Inflammatory macrophage (primary cell): Measurements from ENCODE around the gene IQCE.

ENCODE experiments used
- DNase-seq, 2 donors: peaks; one replicate each; pipeline ENCODE4 v3.0.0-alpha.2; 2020 to 2022
- total RNA-seq, 18 experiments: gene quantifications; one replicate each; lab custom pipeline; 2026; ENCODE audit warnings: mixed read lengths in 6 of 18, inconsistent platforms in 2 of 18; lab: John Stamatoyannopoulos, UW

The IQCE gene
- 5.0 to 38.8 (median 27.5) reads per million in 18 experiments for total RNA-seq

GRCh38 chr7:2558629-2559282 is at the start of gene IQCE:
TSS of gene IQCE (plus strand) at chr7:2558979. CDS start at chr7:2559182, 203 bp downstream.
- peak; percentile 82 to 89 for DNase-seq

- DNase-seq: no peak
These were observed 49.4 kb upstream of the IQCE start for GRCh38 chr7:2509298-2509906.

DNA sequence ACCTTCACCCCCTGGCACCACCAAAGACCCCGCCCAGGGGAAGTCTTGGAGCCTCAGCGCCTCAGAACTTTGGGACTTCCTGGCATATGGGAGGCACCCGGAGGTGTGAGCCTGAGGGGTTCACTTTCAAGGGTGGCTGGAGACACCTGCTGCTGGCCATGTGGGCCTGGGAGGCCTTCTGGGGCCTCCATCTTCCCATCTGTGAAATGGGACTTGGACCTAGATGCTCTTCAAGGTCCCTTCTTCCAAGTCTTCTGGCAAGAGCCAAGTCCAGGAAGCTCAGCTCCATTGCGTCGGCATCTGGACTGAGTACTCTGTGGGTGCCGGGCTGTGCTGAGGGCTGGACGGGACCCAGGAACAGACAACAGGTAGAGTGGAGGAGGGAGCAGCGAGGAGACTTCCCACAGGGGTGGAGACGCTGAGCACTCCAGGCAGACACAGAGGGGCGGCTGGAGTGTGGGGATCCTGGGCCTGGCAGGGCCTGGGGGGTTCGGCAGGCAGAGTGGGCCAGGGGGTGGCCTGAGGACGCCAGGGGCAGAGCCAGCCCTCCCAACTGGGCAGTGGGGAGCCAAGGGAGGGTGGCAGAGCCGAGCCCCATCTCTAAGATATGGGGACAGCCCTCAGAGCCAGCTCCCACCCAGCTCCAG is 48.5 kb upstream of the IQCE start:
- no peak for DNase-seq

GRCh38 chr7:2510909-2511768 is 47.6 kb upstream of the IQCE start:
- peak; percentile 76 to 83 for DNase-seq

- DNase-seq: no peak
These were observed 47.0 kb upstream of the IQCE start for GRCh38 chr7:2511769-2512168.

DNA sequence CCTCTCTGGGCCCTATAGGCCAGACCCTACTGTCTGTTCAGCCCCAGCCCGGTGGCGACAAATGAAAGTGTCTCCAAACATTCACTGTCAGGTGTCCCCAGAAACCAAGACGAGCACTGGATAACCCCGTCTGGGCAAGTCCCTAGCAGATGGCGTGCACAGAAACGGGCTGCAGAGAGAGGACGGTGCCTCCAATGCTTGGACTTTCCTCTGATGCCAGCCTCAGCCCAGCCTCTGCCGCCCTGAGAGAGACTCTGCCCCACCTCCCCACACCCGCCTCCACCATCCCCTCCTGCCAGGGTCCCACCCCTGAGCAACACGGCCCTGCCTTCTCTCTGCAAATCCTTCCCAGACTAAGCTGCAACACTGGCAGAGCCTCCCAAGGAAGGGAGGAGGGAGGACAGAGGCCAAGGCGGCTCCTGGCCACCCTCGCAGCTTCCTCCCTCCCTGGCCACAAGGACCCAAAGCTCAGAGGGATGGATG is 46.6 kb upstream of the IQCE start:
- DNase-seq: peak; percentile 22 to 35

DNA sequence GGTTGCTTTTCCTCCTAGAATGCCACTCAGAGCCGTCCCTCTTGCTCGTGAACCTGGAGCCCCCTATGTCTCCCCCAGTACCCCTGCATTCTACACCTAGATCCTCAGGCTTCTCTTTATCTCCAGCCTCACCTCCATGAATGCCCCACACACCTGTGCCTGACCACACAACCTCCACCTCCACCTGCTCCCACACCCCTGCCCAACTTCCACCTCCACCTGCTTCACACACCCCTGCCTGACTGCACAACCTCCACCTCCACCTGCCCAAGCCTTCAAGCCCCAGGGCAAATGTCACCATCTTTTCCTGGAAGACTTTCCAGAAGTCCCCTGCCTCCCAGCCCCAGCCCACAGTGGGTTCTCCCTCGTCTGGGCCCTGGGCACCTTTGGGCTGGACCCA is 46.1 kb upstream of the IQCE start:
- DNase-seq: no peak

GRCh38 chr7:2513702-2514101 is 45.1 kb upstream of the IQCE start:
- DNase-seq: no peak

GRCh38 chr7:2514473-2515423 is 44.0 kb upstream of the IQCE start:
- no peak for DNase-seq

DNA sequence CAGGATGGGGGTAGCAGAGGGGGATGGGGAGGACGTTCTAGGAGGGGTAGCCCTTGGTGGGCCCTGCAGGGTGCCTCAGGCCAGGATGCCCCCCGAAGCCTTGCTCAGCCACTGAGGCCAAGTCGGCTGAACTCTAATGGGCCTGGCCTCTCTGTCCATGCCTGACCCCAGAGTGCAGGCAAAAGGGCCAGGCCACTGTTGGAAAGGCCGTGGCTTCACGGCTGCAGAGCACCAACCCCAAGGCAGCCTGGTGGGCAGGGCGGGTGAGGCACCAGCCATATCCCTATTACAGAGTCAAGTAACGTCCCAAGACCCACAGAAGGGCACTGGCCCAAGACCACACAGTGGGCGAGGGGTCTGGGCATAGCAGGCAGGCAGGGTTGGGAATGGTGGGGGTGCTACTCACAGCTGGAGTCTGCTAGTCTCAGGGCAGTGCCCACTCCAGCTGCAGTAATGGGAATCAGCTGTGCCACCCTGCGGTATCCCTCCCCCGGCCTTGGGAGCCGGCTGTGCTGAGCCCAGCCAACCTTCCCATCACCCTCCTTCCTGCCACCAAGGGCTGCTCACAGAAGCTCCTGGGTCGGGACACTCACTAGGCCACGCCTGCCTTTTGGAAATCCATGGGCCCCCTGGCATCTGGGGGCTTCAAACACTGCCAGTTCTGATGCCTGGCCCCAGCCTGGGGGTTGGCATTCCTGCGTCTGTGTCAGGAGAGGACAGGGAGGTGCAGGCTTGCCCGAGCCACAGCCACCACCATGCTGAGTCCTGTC is 43.2 kb upstream of the IQCE start:
- no peak for DNase-seq

DNA sequence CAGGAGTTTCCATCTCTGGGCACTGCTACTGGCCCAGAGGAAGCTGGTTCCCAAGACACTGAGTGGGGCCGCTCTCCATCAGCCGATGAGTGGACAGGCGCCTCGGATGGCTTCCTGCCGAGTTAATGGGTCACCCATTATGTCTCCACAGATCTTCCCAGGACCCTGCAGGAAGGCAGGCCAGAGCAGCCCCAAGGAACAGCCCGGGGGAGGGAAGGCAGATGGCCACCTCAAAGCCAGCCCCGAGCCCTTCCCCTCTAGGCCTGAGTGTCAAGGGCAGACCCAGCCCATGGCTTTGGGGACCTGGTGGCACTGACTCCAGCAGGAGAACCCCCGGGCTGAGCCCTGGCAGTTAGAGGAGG is 42.6 kb upstream of the IQCE start:
- DNase-seq: no peak

DNA sequence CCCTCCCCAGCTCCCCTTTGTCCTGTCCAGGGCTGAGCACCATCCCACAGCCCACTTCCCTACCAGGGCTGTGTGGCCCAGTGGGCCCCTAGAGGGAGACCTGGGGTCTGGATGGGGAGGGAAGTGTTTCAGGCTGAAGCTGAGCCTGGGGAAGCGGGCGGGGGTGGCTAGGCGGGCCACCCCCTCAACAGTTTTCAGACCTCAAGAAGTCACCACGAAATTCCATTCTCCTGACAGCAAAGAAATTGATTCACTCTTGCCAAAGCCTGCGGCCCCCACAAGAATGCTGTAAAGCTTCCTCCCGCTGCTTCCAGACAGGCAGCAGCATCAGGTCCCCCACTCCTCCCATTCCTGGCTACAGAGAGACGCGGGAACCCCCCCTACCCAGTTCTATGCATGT is 41.8 kb upstream of the IQCE start:
- peak in 1 of 2 donors; percentile 36 for DNase-seq

DNA sequence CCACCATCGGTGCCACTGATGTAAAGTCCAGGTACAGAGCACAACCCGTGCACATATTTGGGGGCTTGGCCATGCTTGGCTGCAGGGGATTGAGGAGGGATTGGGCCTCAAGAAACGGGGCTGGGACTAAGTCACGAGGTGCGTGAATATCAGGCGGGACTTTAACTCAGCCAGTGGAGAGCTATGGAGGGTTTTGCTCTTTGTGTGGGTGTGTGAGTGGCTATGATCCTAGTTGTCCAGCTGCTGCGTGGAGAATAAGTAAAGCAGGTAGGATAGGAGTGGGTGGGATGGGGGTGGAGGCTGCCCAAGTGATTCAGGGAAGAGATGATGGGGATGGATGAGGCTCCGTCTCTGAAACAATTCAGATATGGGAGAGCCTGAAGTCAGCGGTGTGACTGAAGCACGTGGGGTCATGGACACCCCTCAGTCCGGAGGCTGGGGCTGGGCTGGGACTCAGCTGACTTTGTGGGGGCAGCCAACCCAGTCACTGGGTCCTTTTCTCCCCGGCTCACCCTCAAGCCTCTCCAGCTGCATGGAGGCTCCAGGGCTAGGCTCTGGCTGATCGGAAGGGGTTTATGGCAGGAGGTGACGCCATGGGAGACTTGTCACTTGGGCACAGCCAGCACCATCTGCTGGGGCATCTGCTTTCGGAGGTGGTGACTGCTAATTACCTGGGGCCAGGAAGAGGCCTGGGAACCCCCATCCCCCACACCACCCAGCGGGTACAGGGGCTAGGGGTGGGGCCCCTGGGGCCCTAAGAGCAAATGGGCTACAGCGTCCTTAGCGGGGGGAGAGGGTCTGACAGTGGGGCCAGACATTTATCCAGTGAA is 40.9 kb upstream of the IQCE start:
- no peak for DNase-seq

- DNase-seq: no peak
These were observed 40.1 kb upstream of the IQCE start for GRCh38 chr7:2518737-2519118.

DNA sequence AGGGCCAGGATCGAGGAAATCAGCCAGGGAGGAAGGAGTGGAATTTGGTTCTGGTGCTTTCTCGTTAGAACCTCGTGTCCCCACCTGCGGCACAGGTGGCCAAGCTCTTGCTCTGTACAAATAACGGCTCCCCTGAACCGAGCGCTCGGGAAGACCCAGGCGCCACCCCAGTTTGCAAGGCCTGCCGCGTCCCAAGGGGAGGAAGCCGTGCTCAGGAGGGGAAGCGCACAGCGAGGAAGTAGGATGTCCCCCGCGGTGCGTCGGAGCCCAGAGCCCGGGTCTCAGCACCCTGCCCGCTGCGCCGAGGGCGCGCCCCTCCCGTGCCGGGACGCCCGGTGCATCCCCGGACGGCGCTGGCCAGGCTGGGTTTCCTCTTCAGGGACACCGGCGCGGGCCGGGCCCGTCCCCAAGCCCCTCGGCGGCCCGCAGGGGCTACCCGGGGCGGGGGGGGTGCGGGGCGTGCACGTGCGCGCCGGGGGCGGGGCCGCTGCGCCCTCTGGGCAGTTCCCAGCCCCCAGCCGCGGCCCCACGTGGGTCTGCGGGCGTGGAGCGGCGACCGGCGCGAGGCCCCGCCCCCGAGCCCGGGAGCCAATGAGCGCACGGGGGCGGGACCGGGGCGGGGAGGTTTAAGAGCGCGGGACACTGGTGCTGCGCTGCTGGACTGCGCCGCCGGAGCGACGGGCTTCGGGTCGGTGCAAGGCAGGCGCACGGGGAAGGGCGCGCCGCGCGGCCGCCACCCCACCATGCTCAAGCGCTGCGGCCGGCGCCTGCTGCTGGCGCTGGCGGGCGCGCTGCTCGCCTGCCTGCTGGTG is 39.5 kb upstream of the IQCE start, which contains the start of gene LFNG:
Gene LFNG (plus strand): TSS at position 656 of the 812 bp plus-strand sequence. CDS start 88 bp downstream, at position 744.
- DNase-seq: peak; percentile 93 to 94

DNA sequence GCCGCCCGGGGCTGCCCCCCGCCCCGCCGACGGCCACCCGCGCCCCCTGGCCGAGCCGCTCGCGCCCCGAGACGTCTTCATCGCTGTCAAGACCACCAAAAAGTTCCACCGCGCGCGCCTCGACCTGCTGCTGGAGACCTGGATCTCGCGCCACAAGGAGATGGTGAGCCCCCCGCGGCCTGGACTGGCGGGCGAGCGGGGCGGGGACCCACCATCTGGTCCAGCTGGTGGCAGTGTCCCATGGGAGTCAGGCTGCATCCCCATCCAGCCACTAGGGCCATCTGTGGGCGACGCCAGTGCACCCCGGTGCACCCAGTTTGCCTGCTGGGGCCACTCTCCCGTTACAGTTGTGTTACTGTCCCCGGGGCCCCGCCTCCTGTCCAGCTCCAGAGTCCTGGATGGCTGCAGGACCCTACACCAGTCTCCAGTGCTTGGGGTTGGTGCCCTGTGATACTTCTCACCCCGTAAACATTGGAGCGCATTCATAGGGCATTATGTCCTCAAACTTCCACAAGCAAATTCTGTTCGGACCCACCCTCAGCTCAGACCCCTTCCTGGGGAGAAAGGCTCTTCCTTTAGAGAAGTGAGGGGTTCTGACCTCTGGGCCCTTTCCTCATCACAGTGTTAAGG is 38.5 kb upstream of the IQCE start:
- DNase-seq: peak; percentile 51 to 62

GRCh38 chr7:2520761-2521290 is 38.0 kb upstream of the IQCE start:
- DNase-seq: peak in 1 of 2 donors; percentile 27

DNA sequence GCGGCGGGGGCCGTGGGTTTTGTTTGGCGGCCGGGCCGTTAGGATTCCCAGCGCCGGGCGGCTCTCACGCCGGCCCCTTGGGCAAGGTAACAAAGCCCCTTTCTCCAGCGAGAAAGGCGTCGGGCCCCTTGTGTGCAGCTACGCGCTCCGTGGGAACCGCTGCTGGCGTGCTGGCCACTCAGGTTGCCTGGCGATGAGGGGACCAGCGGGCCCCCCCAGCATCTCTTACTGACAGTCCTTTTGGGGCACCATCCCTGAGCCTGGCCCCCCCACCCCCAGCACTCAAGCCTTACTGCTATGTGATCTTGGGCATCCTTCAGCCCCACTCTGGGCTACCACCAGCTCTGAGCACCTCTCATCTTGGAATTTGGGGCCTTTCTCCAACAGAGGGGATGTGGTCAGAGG is 37.4 kb upstream of the IQCE start:
- no peak for DNase-seq
